Measurements from ENCODE around the gene FAR2.

DNA sequence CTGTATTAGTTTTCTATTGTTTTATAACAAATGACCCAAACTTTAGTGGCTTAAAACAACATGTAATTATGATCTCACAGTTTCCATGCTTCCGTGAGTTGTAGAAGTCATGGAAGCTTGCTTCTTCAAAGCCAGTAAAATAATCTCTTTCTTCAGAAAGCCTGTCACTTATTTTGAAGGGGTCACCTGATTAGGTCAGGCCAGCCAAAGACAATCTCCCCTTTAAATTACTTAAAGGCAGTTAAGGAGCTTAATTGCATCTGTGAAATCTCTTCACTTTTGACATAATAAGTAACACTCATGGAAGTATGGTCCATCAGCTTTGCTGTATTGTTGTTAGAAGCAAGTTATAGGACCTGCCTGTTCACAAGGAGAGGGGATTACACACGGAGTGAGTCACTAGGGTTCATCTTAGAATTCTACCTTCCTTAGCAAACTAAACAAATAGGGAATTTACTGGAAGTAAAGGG lies 89.8 kb downstream of the FAR2 start:
- TF ChIP-seq, protein P1, sequence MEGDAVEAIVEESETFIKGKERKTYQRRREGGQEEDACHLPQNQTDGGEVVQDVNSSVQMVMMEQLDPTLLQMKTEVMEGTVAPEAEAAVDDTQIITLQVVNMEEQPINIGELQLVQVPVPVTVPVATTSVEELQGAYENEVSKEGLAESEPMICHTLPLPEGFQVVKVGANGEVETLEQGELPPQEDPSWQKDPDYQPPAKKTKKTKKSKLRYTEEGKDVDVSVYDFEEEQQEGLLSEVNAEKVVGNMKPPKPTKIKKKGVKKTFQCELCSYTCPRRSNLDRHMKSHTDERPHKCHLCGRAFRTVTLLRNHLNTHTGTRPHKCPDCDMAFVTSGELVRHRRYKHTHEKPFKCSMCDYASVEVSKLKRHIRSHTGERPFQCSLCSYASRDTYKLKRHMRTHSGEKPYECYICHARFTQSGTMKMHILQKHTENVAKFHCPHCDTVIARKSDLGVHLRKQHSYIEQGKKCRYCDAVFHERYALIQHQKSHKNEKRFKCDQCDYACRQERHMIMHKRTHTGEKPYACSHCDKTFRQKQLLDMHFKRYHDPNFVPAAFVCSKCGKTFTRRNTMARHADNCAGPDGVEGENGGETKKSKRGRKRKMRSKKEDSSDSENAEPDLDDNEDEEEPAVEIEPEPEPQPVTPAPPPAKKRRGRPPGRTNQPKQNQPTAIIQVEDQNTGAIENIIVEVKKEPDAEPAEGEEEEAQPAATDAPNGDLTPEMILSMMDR (conservative IDR thresholded peaks at IDR 0.05; ENCODE audit: low read depth, low read length), result no peak
- no peak for TF ChIP-seq EZH2 (IDR thresholded peaks at IDR 0.05; ENCODE audit: borderline replicate concordance, low read depth, low read length, poor library complexity, severe bottlenecking)
